Inflammatory macrophage treated with lipopolysaccharide for 1 hour (primary cell): Measurements from ENCODE around the gene ASB18.
"Not testable (repeated sequence)": the region's sequence is repeated elsewhere in the genome, so short reads cannot be mapped to it uniquely, and the experiment has no call there.

Experiments used
- DNase-seq, 2 donors: peaks; one replicate each; pipeline ENCODE4 v3.0.0-alpha.2; 2020 to 2022

ASB18 gene

DNA sequence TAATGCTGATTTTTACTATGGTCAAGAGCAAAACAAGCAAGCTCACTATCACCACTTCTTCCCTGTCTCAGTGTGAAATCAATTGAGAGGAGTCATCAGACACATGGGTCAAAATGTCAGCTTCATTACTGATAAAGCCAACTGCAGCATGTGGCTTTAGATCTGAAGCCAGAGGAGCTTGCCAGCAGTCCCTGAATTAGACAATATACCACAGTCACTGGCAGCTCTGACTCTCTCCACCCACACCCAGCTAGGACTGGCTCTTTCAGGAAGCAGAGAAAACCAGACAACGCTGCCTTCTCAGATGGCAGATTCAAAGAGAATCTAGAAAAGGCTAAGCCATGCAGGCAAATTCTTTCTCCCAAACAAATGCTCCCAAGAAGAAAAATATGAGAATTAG, 20.0 kb upstream of the ASB18 start:
- no peak for DNase-seq

DNA sequence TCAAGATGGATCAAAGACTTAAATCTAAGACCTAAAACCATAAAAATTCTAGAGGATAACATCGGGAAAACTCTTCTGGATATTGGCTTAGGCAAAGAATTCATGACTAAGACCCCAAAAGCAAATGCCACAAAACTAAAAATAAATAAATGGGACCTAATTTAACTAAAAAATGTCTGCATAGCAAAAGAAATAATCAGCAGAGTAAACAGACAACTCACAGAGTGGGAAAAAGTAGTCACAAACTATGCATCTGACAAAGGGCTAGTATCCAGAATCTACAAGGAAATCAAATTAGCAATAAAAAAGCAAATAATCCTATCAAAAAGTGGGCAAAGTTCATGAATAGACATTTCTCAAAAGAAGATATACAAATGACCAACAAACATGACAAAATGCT, 18.2 kb upstream of the ASB18 start:
- no peak for DNase-seq

DNA sequence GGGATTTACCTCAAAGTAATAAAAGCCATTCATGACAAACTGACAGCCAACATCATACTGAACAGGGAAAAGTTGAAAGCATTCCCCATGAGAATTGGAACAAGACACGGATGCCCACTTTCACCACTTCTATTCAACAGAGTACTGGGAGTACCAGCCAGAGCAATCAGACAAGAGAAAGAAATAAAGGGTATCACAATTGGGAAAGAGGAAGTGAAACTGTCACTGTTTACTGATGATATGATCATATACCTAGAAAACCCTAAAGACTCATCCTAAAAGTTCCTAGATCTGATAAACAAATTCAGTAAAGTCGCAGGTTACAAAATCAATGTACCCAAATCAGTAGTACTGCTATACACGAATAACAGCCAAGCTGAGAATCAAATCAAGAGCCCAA, 17.2 kb upstream of the ASB18 start:
- DNase-seq: no peak

GRCh38 chr2:236273126-236273525, 8.9 kb upstream of the ASB18 start:
- DNase-seq: no peak

DNA sequence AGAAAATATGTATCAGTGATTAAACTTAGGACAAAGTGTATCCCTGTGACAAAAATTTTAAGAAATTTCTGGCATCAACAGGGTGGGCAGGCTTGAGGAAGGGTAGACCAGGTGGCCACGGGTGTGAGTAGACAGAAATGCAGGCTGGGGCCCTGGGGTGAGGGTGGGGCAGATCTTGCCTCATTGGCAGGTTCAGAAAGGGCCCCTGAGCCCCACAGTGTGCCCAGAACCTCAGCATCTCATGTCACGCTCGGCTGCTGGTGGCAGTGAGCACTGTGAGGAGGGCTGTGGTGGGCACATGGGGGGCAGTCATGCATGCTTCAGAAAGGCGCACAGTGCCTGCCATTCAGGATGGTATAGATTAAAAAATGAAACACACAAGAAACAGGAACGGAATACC, 7.6 kb upstream of the ASB18 start:
- no peak for DNase-seq

GRCh38 chr2:236269876-236270275, 5.7 kb upstream of the ASB18 start:
- DNase-seq: not testable (repeated sequence)

DNA sequence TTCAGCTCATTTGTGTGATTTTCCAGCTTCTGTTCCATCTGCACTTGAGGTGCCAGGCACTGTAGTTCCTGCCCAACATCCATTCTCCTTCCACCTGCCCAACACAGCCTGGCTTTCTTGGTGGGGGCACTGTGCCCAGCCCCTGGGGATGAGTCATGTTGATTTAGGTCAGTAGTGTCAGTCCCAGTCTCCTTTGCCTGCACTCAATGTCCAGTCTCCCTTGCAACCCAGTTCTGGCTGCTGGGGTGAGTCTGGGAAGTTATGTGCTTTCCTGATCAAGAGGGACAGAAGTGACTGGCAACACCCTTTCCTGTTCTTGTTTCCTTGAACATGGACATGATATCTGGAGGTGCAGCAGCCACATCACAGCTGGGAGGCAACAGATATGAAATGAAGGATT, 1.5 kb upstream of the ASB18 start:
- DNase-seq: no peak

- no peak for DNase-seq
These were observed 2.0 kb downstream of the ASB18 start for GRCh38 chr2:236262238-236262637.

DNA sequence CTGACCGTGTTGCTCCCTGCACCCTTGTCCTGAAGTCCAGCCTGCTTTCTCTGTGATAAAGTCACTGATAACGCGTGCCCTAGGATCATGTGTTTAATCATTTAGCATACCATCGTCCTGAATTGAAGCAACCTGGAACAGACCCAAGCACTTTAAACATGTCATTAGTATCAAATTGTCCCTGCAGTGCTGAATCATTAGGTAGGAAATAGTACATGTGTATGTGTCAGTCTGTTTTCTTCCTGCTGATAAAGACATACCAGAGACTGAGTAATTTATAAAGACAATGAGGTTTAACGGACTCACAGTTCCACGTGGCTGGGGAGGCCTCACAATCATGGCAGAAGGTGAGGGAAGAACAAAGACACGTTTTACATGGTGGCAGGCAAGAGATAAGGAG, 2.8 kb downstream of the ASB18 start:
- no peak for DNase-seq

GRCh38 chr2:236259371-236259770, 4.8 kb downstream of the ASB18 start:
- no peak for DNase-seq

GRCh38 chr2:236257575-236257974, 6.6 kb downstream of the ASB18 start:
- DNase-seq: no peak

DNA sequence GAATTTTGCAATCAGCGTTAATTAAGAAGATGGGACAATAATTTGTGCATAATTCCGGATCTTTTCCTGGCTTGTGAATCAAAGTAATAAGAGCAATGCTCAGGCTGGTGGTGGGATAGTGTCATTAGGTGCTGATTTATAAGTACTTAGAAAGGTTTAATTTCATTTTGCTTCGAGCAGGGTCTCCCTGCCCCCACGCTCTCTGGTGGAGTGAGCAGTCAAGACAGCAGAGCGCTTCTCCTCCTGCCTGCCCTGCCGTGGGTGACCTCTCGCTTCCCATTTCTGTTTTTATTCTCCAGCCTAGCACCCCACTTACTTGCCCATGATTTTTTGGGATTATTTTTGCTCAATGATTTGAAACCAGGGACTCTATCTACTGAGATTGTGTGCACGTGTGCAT, 7.1 kb downstream of the ASB18 start:
- DNase-seq: no peak

DNA sequence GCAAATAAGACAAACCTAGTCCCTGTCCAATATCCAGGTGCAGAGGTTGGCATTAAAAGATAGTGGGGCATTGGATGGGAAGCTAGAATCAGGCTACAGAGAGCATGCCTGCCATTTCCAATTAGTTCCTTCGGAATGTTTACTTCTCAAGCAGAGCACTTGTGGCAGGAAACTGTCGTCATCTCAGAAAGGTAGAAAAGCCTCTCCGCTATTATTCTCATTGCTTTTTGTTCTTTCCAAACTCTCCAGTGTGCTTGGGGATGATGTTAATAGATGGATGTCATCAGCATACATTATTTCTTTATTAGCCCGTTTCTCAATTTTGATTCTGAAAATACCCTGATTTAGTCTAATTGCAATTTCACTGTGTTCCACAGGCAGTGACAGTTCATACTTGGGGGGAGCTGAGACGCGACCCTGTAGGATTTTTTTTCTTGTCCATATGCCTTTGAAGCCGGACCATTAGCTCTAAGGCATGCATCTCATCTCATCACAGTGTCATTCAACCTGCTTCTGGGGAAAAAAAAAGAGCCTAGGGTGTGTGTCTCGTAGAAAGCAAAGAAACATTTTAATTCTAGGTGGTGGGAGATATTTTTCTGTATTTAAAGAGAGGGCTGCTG, 7.7 kb downstream of the ASB18 start:
- DNase-seq: no peak

DNA sequence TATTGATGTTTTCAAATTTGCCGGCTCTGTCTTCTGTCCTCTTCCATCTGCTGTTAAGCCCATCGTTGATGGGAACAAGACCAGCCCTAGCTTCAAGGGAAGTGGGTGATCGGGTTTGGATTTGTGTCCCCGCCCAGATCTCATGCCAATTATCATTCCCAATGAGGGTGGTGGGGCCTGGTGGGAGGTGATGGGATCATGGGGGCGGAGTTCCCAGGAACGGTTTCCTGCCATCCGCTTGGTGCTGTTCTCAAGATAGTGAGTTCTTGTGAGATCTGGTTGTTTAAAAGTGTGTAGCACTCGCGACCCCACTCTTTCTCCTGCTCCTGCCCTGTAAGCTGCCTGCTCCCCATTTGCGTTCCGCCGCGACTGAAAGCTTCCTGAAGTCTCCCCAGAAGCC, 9.5 kb downstream of the ASB18 start:
- DNase-seq: no peak

DNA sequence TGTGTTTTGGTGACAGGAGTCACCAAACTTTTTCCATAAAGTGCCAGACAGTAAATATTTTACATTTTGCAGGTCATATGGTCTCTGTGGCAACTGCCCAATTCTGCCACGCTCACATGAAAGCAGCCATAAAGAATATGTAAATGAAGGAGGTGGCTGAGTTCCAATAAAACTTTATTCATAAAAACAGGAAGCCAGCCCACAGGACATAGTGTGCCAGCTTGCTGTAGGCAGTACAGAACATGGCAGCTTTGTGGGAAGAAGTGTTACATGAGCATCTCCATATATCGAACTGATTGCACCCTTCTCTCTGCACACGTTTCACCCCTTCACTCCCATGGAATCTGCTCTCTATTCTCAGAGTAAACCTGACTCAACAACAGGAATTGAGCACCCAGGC, 10.2 kb downstream of the ASB18 start:
- no peak for DNase-seq

DNA sequence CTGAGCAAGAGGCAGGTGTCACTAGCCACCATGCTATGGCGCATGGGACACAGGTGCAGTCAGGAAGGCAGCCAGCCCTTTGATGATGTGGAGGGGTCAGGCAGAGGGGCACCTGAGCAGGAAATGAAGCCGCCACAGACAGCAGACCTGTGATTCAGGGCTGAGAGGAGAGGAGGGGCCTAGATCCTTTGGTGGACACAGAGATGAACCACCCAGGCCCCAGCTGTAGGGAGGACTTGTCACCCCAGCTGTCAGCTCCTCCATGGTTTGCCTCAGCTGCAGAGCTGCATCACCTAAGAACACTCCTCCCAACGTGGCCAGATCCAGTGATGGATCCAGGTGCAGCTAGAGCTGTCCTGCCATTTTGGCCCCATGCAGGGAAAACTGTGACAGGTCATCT, 11.6 kb downstream of the ASB18 start:
- no peak for DNase-seq

- DNase-seq: no peak
These were observed 13.2 kb downstream of the ASB18 start for GRCh38 chr2:236250909-236251579.

- DNase-seq: no peak
These were observed 13.9 kb downstream of the ASB18 start for GRCh38 chr2:236250286-236250685.

DNA sequence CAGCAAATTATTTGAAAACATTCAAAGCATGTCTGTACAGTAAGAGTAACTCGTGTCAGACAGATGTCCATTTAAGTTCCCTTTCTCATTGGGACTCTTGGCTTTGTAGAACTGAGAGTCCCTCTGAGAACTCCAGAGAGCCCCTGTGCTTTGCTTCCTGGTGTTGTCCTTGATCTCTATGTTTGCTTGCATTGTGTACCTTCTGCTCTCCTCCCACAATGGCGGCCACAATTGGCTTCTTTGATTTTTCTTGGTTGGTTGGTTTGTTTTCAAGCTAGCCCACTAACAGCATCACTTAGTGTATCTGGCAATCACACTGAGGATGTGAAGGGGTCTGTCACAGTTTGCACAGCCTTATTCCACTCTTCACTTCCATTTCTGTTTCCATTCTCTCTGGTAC, 15.1 kb downstream of the ASB18 start:
- no peak for DNase-seq

DNA sequence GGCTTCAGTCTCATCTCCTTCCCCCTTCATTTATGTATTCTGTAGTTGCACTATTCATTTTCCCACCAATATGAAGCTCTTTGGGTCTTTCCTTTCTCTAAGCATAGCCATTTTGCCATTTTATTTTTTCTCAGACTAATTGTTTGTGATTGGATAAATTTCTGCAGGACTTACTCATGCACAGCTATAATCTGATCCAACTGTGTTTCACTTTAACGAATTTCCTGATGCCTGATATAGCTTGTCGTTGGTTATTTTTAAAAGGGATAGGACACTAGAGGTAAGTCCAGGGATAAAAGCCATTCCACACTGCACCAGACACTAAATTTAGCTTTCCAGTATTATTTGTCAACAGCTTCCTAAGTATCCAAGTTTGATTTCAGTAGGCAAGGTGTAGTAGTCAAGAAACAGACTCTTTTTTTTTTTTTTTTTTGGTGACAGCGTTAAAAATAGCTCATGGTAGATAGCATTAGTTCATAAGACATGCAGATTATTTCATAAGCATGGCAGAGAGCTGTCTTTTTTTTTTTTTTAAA, 17.4 kb downstream of the ASB18 start:
- no peak for DNase-seq

GRCh38 chr2:236244256-236244655, 19.9 kb downstream of the ASB18 start:
- no peak for DNase-seq

- no peak for DNase-seq
These were observed 22.1 kb downstream of the ASB18 start for GRCh38 chr2:236242057-236242495.

GRCh38 chr2:236241181-236242056, 22.8 kb downstream of the ASB18 start:
- DNase-seq: no peak
